GM12891 (cell line): Measurements from ENCODE around the gene ASB6.
"Not testable (repeated sequence)": the region's sequence is repeated elsewhere in the genome, so short reads cannot be mapped to it uniquely, and the experiment has no call there.

Experiments used
- DNase-seq: peaks from one replicate; pipeline ENCODE4 v3.0.0; 2011; ENCODE audit warnings: low spot score; ENCODE audit not compliant: insufficient read length
- FAIRE-seq: peaks from 2 replicates; lab custom pipeline; 2011; peaks lifted over from hg19 to GRCh38; lab: Jason Lieb, UNC
- PAX5 ChIP-seq: IDR thresholded peaks from 2 replicates; pipeline ENCODE4 v1.6.1; 2011; ENCODE audit warnings: low read length, moderate library complexity, mild to moderate bottlenecking; ENCODE audit not compliant: insufficient read depth, severe bottlenecking
- POLR2A ChIP-seq: IDR thresholded peaks from 2 replicates; pipeline ENCODE4 v1.6.1; 2011; ENCODE audit warnings: low read depth, low read length, control low read depth
- POLR2AphosphoS5 ChIP-seq: IDR thresholded peaks from 2 replicates; pipeline ENCODE4 v1.6.1; 2011; ENCODE audit warnings: low read depth, low read length, control low read depth
- POU2F2 ChIP-seq: IDR thresholded peaks from 2 replicates; pipeline ENCODE4 v1.6.1; 2011; ENCODE audit warnings: low read depth, mild to moderate bottlenecking, control low read depth, low read length, moderate library complexity
- SPI1 ChIP-seq: IDR thresholded peaks from 2 replicates; pipeline ENCODE4 v1.6.1; 2011; ENCODE audit warnings: low read depth, low read length, control low read depth
- TAF1 ChIP-seq: IDR thresholded peaks from 2 replicates; pipeline ENCODE4 v1.6.1; 2011; ENCODE audit warnings: low read depth, low read length, control low read depth

Gene ASB6

GRCh38 chr9:129602598-129603415 lies 39.1 kb downstream of the ASB6 start:
- DNase-seq (no peak), FAIRE-seq (no peak)
- TF ChIP-seq POLR2AphosphoS5 (no peak), POLR2A (no peak), TAF1 (no peak), POU2F2 (no peak), PAX5 (no peak), SPI1 (0 out of 2 replicates have a peak, but pooled peaks have one; percentile 12)

- FAIRE-seq (no peak), DNase-seq (no peak)
- TF ChIP-seq SPI1 (no peak), PAX5 (no peak), POU2F2 (no peak), POLR2AphosphoS5 (no peak), TAF1 (no peak), POLR2A (no peak)
Measured at GRCh38 chr9:129601082-129601674, 40.8 kb downstream of the ASB6 start.

- DNase-seq (no peak), FAIRE-seq (no peak)
- no peak for TF ChIP-seq PAX5
- no peak for TF ChIP-seq SPI1
- TF ChIP-seq POLR2A = no peak
- TF ChIP-seq TAF1 = no peak
- no peak for TF ChIP-seq POLR2AphosphoS5
Measured at GRCh38 chr9:129598089-129598596, 43.8 kb downstream of the ASB6 start.

- no peak for FAIRE-seq
- TF ChIP-seq SPI1 (no peak), POU2F2 (no peak), TAF1 (no peak), POLR2A (no peak), PAX5 (no peak), POLR2AphosphoS5 (no peak)
- no peak for DNase-seq
Measured at GRCh38 chr9:129597355-129598088, 44.4 kb downstream of the ASB6 start.

- DNase-seq (no peak), FAIRE-seq (no peak)
- TF ChIP-seq POLR2A (no peak), POU2F2 (no peak), POLR2AphosphoS5 (no peak), PAX5 (no peak), TAF1 (no peak), SPI1 (no peak)
Measured at GRCh38 chr9:129596541-129597331, 45.2 kb downstream of the ASB6 start.

GRCh38 chr9:129595903-129596540 lies 45.9 kb downstream of the ASB6 start:
- DNase-seq (no peak), FAIRE-seq (no peak)
- TF ChIP-seq PAX5 (no peak), POU2F2 (no peak), POLR2A (no peak), TAF1 (no peak), POLR2AphosphoS5 (no peak), SPI1 (no peak; the same call in 1 of the 2 replicates)

- FAIRE-seq (no peak), DNase-seq (no peak)
- TF ChIP-seq TAF1 (no peak), POLR2A (no peak), PAX5 (no peak), POU2F2 (no peak), POLR2AphosphoS5 (no peak), SPI1 (0 out of 2 replicates have a peak, but pooled peaks have one; percentile 2)
Measured at GRCh38 chr9:129595311-129595741, 46.6 kb downstream of the ASB6 start.

- FAIRE-seq (no peak), DNase-seq (no peak)
- TF ChIP-seq SPI1 (no peak), POU2F2 (no peak), PAX5 (no peak), POLR2A (no peak), TAF1 (no peak), POLR2AphosphoS5 (no peak)
Measured at GRCh38 chr9:129594632-129595031, 47.3 kb downstream of the ASB6 start.

- not testable (repeated sequence) for DNase-seq, FAIRE-seq
Measured at GRCh38 chr9:129592790-129593189, 49.2 kb downstream of the ASB6 start.
